ENCODE measurements around the gene SPRYD3. TPM values are rescaled to one million over a fixed set of nuclear protein-coding genes. Genes with fewer than 3 reads are reported as not detected.

Gene SPRYD3
- total and polyA plus RNA-seq, 2 of the 4 experiments (the other 2 are of a cell fraction): 25.6 to 27.8 TPM

DNA sequence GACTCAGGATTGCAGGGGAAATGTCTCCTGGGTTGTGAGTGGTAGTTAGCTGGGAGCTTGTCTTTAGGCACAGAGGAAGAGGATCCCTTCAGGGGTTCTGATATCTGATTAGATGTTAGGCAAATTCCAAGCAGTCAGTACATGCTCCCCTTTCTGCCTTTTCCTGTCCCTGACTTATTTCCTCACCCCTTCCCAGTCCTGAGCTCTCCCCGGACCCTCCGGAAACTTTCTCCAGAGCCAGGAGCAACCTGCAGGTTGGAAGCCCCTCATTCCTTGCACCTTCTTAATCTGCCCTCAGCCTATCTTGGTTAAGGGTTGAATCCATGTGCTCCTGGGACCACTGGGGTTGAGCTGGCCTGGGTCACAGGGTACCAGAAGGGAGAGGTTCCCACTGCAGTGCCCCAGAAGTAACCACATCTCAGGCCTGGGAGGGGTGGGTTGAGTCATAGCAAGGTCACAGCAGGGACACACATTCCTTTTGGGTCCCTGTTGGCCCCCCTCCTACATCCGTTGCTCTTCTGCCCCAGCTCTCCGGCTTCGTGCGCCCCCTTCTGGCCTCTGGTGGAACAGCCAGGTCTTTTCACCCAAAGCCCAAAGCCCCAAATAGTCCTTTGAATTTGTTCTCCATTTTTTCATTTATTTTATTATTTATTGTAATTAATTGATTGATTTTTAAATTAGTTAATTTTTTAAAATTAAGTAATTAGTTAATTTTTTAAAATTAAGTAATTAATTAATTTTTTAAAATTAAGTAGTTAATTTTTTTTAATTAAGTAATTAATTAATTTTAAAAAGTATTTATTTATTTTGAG is 20.1 kb upstream of the SPRYD3 start:
- peak overlapping the region; percentile 96 for H4K91ac ChIP-seq (ENCODE audit: insufficient read depth, low read depth, low read length)
- no TSS peak for BruUV-seq (replicated peaks)
- H2AFZ ChIP-seq (replicated peaks; ENCODE audit: low read length, poor library complexity): peak overlapping the region; percentile 89
- no peaks in the 10 kb centered on the region for H4K20me1 ChIP-seq (ENCODE audit: insufficient read depth, low read length)
- in situ Hi-C loops (cut with MboI; ENCODE audit: low sequenced_read_pairs) (no loop called here), intact Hi-C loops (cut with micrococcal nuclease) (loop anchor here (1.0 to 2.0 kb wide), 3 partner anchors 20 to 82 kb away; partner anchors contain the start of genes CSAD, SPRYD3 and ZNF740), dilution Hi-C loops (cut with HindIII; ENCODE audit: low sequenced_read_pairs, unreplicated experiment) (no loop called here)
- H3K4me1 ChIP-seq (ENCODE audit: control insufficient read depth, insufficient read depth, low read length): peaks cover 29% of the 10 kb centered on the region
- peak overlapping the region; percentile 99 for H2AK5ac ChIP-seq (ENCODE audit: low read depth, low read length)
- H3K56ac ChIP-seq (ENCODE audit: extremely low read depth, insufficient read depth, low read length): peak overlapping the region; percentile 98
- H3K4ac ChIP-seq (ENCODE audit: low read depth, low read length): peak overlapping the region; percentile 100
- DNase-seq (peak; percentile 95), ATAC-seq (ENCODE audit: low read depth) (peak; percentile 66)
- peak overlapping the region; percentile 96 for H2BK5ac ChIP-seq (ENCODE audit: low read depth, low read length, poor library complexity, severe bottlenecking)
- POLR2A ChIA-PET (ENCODE audit: unreplicated experiment): interaction anchor here (1.0 kb wide), 1 partner anchor 20 kb away, joined by 8 read pairs; the partner anchor contains the start of gene SPRYD3
- CTCF ChIA-PET: interaction anchor here (0.8 to 3.9 kb wide), 10 partner anchors 10 to 61 kb away, joined by 3 to 39 read pairs (median 4); partner anchors contain the start of gene SPRYD3
- peak overlapping the region; percentile 81 for H3K9ac ChIP-seq (ENCODE audit: low read depth, low read length)
- TF ChIP-seq CEBPB (IDR thresholded peaks at IDR 0.05; ENCODE audit: low read depth, low read length) (peak; percentile 36; the same call in 1 of the 2 replicates), MAFK (IDR thresholded peaks at IDR 0.05; ENCODE audit: low read depth, low read length) (no peak), CHD1 (IDR thresholded peaks at IDR 0.05; ENCODE audit: low read depth, low read length) (no peak), FOS (IDR thresholded peaks at IDR 0.05; ENCODE audit: low read depth, low read length) (peak; percentile 80), RCOR1 (IDR thresholded peaks at IDR 0.05; ENCODE audit: insufficient replicate concordance, low read length) (peak; percentile 72), SMC3 (IDR thresholded peaks at IDR 0.05; ENCODE audit: low read depth, low read length) (peak; percentile 95), MAZ (IDR thresholded peaks at IDR 0.05; ENCODE audit: borderline replicate concordance, low read depth, low read length) (peak; percentile 95), POLR2A (IDR thresholded peaks at IDR 0.05; ENCODE audit: low read depth, low read length) (0 out of 2 replicates have a peak, but pooled peaks have one; percentile 41), RAD21 (IDR thresholded peaks at IDR 0.05; ENCODE audit: low read length) (peak; percentile 93), NFE2L2 (IDR thresholded peaks at IDR 0.05; ENCODE audit: low read depth, low read length) (no peak), MXI1 (IDR thresholded peaks at IDR 0.05; ENCODE audit: borderline replicate concordance, low read depth, low read length) (no peak)
- TF ChIP-seq, protein P1, sequence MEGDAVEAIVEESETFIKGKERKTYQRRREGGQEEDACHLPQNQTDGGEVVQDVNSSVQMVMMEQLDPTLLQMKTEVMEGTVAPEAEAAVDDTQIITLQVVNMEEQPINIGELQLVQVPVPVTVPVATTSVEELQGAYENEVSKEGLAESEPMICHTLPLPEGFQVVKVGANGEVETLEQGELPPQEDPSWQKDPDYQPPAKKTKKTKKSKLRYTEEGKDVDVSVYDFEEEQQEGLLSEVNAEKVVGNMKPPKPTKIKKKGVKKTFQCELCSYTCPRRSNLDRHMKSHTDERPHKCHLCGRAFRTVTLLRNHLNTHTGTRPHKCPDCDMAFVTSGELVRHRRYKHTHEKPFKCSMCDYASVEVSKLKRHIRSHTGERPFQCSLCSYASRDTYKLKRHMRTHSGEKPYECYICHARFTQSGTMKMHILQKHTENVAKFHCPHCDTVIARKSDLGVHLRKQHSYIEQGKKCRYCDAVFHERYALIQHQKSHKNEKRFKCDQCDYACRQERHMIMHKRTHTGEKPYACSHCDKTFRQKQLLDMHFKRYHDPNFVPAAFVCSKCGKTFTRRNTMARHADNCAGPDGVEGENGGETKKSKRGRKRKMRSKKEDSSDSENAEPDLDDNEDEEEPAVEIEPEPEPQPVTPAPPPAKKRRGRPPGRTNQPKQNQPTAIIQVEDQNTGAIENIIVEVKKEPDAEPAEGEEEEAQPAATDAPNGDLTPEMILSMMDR (conservative IDR thresholded peaks at IDR 0.05; ENCODE audit: low read depth, low read length): peak; percentile 97
- H3K14ac ChIP-seq (replicated peaks; ENCODE audit: low read depth, low read length): peak overlapping the region; percentile 93
- peaks cover 20% of the 10 kb centered on the region for H3K9me1 ChIP-seq (ENCODE audit: insufficient read depth, low read length)
- peaks cover 7% of the 10 kb centered on the region; the same call in 1 of the 2 replicates for H3K36me3 ChIP-seq (ENCODE audit: control insufficient read depth, insufficient read depth, low read length)
- peaks cover 0 to 31% of the 10 kb centered on the region in 2 experiments; a peak in 3 of 4 replicates for H3K79me1 ChIP-seq (ENCODE audit: low read depth in 1 of 2, low read length in 2 of 2)
- no peaks in the 10 kb centered on the region for H3K9me3 ChIP-seq (ENCODE audit: control insufficient read depth, insufficient read depth, low read length)
- peak overlapping the region; percentile 85 for H2BK20ac ChIP-seq (ENCODE audit: low read depth, low read length)
- WGBS, 2 experiments (ENCODE audit: extremely low coverage in 2 of 2, insufficient read length in 1 of 2): 40% methylated on average over 1 of the region's 6 CpGs; no CpG with 5 or more reads in 1 of the 2 experiments
- peak overlapping the region; percentile 94 for H3K27ac ChIP-seq (ENCODE audit: insufficient read depth, low read length)
- peak overlapping the region; percentile 98 for H2BK15ac ChIP-seq (ENCODE audit: low read depth, low read length)
- peak overlapping the region; percentile 95 for H2BK120ac ChIP-seq (ENCODE audit: low read depth, low read length)
- H3K18ac ChIP-seq (ENCODE audit: low read depth, low read length): peak overlapping the region; percentile 89
- peak overlapping the region; percentile 84 to 96 for H4K8ac ChIP-seq (ENCODE audit: low read depth in 2 of 2, low read length in 2 of 2)
- H3K4me3 ChIP-seq (ENCODE audit: insufficient read depth, low read depth, low read length): peak overlapping the region; percentile 60
- no peaks in the 10 kb centered on the region for H3K27me3 ChIP-seq (ENCODE audit: control insufficient read depth, insufficient read depth, low read length)
- peak overlapping the region; percentile 79 for H4K5ac ChIP-seq (ENCODE audit: low read depth, low read length)
- H3K23ac ChIP-seq (ENCODE audit: low read depth, low read length): peak overlapping the region; percentile 92
- H3K4me2 ChIP-seq (ENCODE audit: low read depth, low read length): peak overlapping the region; percentile 79
- peak overlapping the region; percentile 100 for H2AK9ac ChIP-seq (replicated peaks; ENCODE audit: low read depth, low read length, poor library complexity)

All from IMR-90 (cell line).